GM12801 (cell line): ENCODE measurements around the gene MME.

Experiments
- TF ChIP-seq, protein P1 (sequence below): IDR thresholded peaks from one replicate; pipeline ENCODE4 v1.5.1; 2011; ENCODE audit warnings: control low read depth; ENCODE audit not compliant: insufficient read length; ENCODE audit errors: extremely low read depth

MME gene

DNA sequence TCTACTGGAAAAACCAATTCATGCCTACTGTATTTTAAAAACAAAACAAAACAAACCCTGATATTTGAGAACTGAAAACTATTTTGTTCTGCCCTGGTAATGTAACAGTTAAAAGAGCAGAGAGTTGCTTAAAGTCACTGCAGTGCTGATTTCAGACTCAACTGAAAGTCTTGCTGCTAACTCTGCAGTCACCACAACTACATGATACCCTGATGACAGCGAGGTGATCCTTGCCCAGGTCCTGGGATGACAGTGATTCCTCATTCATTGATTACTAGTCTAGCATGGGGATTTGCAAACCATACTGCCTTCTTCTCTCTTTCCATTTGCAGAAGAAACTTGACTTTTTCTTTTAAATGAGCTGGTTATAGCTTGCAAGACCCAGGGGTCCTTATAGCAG is 67.5 kb downstream of the MME start:
- TF ChIP-seq, protein P1, sequence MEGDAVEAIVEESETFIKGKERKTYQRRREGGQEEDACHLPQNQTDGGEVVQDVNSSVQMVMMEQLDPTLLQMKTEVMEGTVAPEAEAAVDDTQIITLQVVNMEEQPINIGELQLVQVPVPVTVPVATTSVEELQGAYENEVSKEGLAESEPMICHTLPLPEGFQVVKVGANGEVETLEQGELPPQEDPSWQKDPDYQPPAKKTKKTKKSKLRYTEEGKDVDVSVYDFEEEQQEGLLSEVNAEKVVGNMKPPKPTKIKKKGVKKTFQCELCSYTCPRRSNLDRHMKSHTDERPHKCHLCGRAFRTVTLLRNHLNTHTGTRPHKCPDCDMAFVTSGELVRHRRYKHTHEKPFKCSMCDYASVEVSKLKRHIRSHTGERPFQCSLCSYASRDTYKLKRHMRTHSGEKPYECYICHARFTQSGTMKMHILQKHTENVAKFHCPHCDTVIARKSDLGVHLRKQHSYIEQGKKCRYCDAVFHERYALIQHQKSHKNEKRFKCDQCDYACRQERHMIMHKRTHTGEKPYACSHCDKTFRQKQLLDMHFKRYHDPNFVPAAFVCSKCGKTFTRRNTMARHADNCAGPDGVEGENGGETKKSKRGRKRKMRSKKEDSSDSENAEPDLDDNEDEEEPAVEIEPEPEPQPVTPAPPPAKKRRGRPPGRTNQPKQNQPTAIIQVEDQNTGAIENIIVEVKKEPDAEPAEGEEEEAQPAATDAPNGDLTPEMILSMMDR = no peak

DNA sequence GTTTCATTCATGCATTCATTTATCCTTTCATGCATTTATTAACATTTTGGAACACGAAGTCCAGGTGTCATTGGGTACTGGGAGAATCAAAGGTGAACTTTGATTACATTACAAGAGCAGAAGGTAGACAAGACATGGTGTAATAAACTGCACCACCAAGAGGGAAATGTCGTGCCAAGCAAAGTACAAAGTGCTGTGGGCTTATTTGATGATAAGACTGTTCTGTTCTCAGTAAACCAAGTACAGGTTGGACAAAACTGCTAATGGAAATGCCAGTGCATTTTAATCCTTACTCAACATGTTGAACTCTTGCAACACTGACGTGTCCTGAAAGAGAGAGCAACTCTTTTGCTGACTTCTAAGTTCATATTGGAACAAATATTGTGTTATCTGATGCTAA is 69.4 kb downstream of the MME start:
- TF ChIP-seq, protein P1 = no peak

DNA sequence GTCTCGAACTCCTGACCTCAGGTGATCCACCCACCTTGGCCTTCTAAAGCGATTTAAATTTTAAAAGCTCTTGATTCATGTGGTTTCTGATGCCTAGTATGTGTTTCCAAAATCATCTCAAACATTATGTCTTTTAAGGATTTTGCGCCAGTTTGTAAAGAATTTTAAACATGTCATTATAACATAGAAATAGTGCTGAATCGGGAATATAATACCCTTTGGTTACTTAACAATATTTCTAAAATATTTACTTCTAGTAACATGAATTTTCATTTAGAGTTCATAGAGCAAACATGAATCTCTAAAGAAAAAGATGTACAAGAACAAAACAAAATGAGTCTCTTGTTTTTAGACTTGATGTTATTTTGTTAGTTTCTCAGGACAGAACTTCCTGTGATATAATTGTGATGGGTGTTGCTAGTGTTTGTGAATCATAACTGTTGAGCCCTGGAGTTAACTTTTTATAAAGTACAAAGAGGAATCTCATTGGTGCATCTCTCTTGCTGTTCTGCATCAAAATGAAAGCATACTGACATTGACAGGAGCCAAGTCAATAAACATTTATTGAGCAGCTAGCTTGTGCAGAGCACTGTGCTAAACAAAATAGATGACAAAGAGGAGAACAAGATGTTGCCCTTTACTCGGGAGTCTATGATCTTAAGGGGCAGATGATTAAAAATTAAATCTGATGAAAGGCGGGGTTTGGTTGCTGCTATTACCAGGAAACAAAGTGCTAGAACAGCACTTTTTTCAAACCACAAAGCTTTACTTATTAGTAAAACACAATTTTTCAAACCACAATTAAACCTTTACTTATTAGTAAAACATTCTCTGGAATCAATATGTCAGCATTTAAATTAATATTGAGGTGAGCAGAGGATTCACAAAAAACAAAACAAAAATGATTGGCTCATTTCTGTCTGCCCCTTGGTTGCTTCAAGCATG is 73.4 kb downstream of the MME start:
- TF ChIP-seq, protein P1 = no peak

DNA sequence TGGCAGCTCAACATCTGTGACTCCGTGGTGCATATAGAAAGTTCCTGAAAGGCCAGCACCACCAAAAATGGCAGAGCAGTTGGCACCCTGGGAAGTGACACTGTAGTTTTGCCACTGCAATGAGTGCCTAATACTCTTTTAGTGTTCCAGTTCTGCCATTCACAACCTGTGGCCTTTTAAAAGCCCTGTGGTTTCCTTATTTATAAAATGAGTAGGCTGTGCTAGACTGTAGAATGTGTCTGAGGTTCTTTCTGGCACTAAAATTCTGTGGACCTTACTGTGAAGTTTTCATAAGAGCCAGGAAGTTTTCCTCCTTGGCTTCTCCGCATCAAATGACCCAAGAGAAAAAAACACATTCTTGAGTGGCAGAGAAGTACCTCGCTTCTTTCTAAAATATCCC is 74.1 kb downstream of the MME start:
- TF ChIP-seq, protein P1 = no peak

DNA sequence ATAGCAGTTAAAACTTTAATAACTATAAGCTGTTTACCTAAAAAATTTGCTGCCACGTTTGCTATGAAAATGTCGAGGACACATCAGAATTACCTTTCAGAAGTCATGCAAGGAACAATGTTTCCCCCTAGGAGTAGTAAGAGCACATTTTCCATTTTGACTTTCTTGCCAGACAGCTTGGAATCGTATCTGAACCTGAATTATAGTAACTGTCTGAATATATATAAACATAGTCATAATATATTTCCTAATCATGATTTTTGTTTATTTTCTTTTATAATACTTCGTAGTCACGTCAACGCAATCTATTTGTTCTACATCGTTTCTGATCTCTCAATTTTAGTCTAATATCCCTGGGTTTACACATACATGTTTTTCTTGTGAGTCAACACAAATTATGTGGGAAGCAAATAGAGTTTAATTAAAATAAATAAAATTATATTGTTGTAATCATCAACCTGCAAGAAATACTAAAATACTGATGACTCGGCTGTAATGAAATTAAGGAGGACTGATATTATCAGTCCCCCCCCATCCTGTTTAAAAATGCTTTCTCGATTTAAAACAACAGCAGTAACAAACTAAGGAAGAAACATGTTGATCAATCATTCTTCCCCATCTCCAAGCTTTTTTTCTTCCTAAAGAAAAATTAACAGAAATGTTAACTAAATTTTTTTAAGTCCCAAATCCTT is 78.4 kb downstream of the MME start:
- TF ChIP-seq, protein P1 = no peak

DNA sequence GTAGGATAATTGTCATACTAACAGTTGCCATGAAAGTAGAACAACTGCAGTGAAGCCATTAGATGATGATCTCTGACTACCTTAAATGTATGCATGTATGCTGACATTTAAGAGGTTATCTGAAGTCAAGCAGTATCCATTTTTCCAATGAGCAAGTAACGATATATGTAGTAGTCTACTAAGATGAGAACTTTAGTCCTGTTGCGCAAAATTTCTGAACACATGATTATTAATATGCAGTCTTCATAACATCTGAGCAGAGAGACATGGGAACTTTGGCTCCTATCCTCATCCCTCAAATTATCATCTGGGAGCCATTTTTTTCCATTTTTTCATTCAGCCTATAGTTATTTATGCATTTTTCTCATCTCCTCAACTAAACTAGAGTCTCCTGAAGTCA is 79.2 kb downstream of the MME start:
- TF ChIP-seq, protein P1 = no peak

DNA sequence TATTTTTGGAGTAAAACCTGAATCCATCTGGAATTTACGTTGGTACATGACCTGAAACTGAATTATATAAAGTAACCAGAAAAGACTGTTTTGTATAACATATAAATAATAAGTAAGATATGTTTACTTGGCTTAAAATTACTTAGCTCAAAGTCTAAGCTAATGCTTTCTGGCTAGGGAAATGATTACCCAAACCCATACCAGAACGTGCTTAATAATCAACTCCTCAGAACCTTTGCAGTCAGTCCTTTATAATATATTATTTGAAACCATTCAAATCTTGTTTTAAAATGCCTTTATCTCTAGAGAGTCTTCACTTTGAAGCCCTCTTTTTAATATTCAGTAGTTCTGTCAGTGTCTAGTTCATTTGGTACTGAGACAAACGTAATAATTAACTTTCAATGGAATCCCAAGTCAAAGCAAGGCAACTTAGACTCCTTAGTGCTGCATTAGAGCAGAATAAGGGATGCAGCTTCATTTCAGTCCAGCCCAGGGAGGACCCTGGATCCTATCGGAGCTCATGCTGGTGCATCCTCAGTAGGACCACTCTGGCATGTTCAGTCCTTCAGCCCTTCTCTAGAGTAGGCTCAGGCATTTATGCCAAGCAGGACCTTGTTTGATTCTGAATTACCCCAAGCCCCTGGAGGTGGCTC is 81.6 kb downstream of the MME start:
- TF ChIP-seq, protein P1 = no peak
